MCF 10A (cell line): Measurements from ENCODE around the gene HNRNPM. TPM values are rescaled to one million over a fixed set of nuclear protein-coding genes. Genes with fewer than 3 reads are reported as not detected.

Source experiments
- BruUV-seq: library from RNA; stranded (reverse); fragments of 400-500 nt; replicated peaks from 2 replicates; lab custom pipeline; 2021; lab: Mats Ljungman, UMichigan
- CTCF ChIA-PET: fragments of 300-600 bp; sonication (Branson Sonifier 250); formaldehyde crosslinking; extraction: SDS; loops from one replicate; lab custom pipeline; 2021; ENCODE audit warnings: antibody characterized with exemption, inconsistent platforms; lab: Yijun Ruan, JAX
- POLR2A ChIA-PET: fragments of 300-600, 350-650 bp; sonication (Branson Sonifier 250); formaldehyde crosslinking; extraction: SDS; loops from one replicate; lab custom pipeline; 2020; ENCODE audit warnings: antibody characterized with exemption, inconsistent platforms; lab: Yijun Ruan, JAX
- DNase-seq: peaks from one replicate; pipeline ENCODE4 v3.0.0-alpha.2; 2018; ENCODE audit not compliant: unreplicated experiment
- H3K27ac Mint-ChIP-seq: one replicate; pipeline ENCODE4 v1.8.0; 2022; ENCODE audit warnings: mild to moderate bottlenecking, low read depth, mixed read lengths; ENCODE audit not compliant: unreplicated experiment
- H3K27me3 Mint-ChIP-seq: one replicate; pipeline ENCODE4 v1.8.0; 2022; ENCODE audit warnings: mixed read lengths; ENCODE audit not compliant: insufficient read depth, unreplicated experiment
- H3K36me3 Mint-ChIP-seq: one replicate; pipeline ENCODE4 v1.8.0; 2022; ENCODE audit warnings: mild to moderate bottlenecking, moderate library complexity, mixed read lengths; ENCODE audit not compliant: insufficient read depth, unreplicated experiment
- H3K4me1 Mint-ChIP-seq: one replicate; pipeline ENCODE4 v1.8.0; 2022; ENCODE audit warnings: mixed read lengths; ENCODE audit not compliant: insufficient read depth, unreplicated experiment
- H3K4me3 Mint-ChIP-seq: one replicate; pipeline ENCODE4 v1.8.0; 2022; ENCODE audit warnings: mild to moderate bottlenecking, moderate library complexity, mixed read lengths; ENCODE audit not compliant: unreplicated experiment
- H3K9me3 Mint-ChIP-seq: one replicate; pipeline ENCODE4 v1.8.0; 2022; ENCODE audit warnings: mixed read lengths; ENCODE audit not compliant: unreplicated experiment
- CTCF ChIP-seq: fragments of 200-600 bp; IDR thresholded peaks from one replicate; pipeline ENCODE4 v1.8.0; 2022; ENCODE audit warnings: antibody characterized with exemption, mild to moderate bottlenecking; ENCODE audit not compliant: unreplicated experiment
- intact Hi-C: fragments of 100-400 bp; cut with micrococcal nuclease; formaldehyde crosslinking; loops from 2 replicates; pipeline ENCODE4 v1.14.1; 2022
- total RNA-seq: library from RNA; stranded (reverse); gene quantifications from 2 replicates; pipeline ENCODE4 v1.2.3, GENCODE V29; 2022

HNRNPM gene
- total RNA-seq, 1 experiment from 2014 or later: 161 TPM

- intact Hi-C loops: no loop called here
- H3K4me3 Mint-ChIP-seq: no peak overlapping the region
- CTCF ChIA-PET: no interaction called here
Observed at GRCh38 chr19:8466018-8466417, 21.2 kb downstream of the HNRNPM start.

GRCh38 chr19:8468124-8468523 is 23.3 kb downstream of the HNRNPM start:
- ChIA-PET POLR2A (no interaction called here), CTCF (interaction anchor here (1.3 kb wide), 1 partner anchor 37 kb away, joined by 5 read pairs; no protein-coding TSS in a partner anchor)
- TF ChIP-seq CTCF: no peak
- intact Hi-C loops: no loop called here
- peaks cover 100% of the 10 kb centered on the region for H3K36me3 Mint-ChIP-seq
- H3K27me3 Mint-ChIP-seq: no peaks in the 10 kb centered on the region
- no TSS peak for BruUV-seq
- H3K9me3 Mint-ChIP-seq: no peaks in the 10 kb centered on the region
- H3K4me3 Mint-ChIP-seq: no peak overlapping the region
- H3K4me1 Mint-ChIP-seq: no peaks in the 10 kb centered on the region
- no peak overlapping the region for H3K27ac Mint-ChIP-seq
- DNase-seq: no peak

More at GRCh38 chr19:8466018-8466417, 21.2 kb downstream of the HNRNPM start:
- no peaks in the 10 kb centered on the region for H3K9me3 Mint-ChIP-seq
- H3K4me1 Mint-ChIP-seq: peaks cover 8% of the 10 kb centered on the region
- H3K27ac Mint-ChIP-seq: no peak overlapping the region
- no peak for TF ChIP-seq CTCF
- H3K27me3 Mint-ChIP-seq: no peaks in the 10 kb centered on the region
- POLR2A ChIA-PET: interaction anchor here (0.7 to 1.5 kb wide), 3 partner anchors 18 to 54 kb away, joined by 3 to 5 read pairs (median 3); partner anchors contain the start of gene HNRNPM
- DNase-seq: no peak
- peaks cover 94% of the 10 kb centered on the region for H3K36me3 Mint-ChIP-seq
- BruUV-seq: no TSS peak

DNA sequence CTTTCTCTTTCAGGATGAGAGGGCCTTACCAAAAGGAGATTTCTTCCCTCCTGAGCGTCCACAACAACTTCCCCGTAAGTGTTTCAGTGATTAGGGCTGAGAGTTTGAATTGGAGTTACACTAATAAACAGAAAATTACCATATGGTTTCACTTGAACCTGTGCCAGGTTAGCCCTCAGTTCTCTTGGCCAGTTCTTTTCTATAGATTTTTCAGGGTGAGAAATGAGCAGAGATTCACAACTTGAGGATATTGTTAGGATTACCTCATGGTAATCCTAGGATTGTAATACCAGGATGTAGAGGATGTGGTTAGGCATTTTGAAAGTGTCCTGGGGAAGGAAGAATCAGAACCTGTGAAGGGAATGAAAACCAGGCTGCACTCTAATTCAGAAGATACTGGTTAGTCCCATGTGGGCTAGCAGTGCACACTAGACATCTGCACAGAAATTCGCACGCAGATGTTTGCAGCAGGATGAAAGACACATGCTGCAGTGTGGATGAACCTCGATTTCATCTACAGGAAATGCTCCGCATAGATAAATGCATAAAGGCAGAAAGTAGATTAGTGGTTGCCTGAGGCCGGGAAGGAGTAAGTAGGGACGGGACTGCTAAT is 24.1 kb downstream of the HNRNPM start:
- H3K4me3 Mint-ChIP-seq: no peak overlapping the region
- ChIA-PET POLR2A (interaction anchor here (0.6 kb wide), 1 partner anchor 607 kb away, joined by 3 read pairs; no protein-coding TSS in a partner anchor), CTCF (no interaction called here)
- H3K9me3 Mint-ChIP-seq: no peaks in the 10 kb centered on the region
- no peaks in the 10 kb centered on the region for H3K27me3 Mint-ChIP-seq
- no peak for TF ChIP-seq CTCF
- DNase-seq: no peak
- peak overlapping the region; percentile 2 for H3K27ac Mint-ChIP-seq
- intact Hi-C loops: no loop called here
- no peaks in the 10 kb centered on the region for H3K4me1 Mint-ChIP-seq
- H3K36me3 Mint-ChIP-seq: peaks cover 100% of the 10 kb centered on the region
- no TSS peak for BruUV-seq

DNA sequence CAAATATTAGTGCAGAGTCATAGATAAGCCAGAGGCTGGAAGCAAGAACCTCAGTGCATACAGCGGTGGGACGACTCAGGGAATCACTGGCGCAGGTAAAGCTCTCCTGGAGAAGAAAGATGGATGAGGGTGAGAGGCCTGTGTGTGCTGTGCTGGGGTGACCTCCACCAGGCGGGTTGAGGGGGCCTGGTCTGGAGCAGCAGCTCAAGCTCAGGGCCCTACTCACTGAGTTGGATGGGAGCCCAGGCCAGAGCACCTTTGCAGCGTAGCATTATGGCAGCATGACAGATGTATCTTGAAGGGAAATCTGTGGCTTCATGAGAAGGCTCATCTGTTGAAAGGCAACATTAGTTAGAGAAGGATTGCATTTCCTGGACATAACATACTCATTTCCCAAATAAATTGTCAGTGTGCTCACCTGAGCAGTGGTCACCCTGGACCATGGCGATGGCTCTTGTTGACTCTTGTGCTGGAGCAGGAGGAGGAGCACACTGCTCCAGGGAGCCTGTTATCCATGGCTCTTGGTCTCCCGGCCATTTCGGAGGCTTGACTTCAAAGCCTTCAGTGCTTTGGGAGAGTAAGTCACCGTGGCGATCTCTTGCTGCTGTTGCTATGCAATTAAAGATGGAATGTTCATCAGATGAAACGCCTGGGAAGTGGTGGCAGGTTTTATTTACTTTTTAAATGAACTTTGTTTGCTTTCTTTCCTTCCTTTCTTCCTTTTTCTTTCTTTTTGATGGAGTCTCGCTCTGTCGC is 25.0 kb downstream of the HNRNPM start:
- CTCF ChIA-PET: interaction anchor here (0.6 to 0.8 kb wide), 2 partner anchors 112 to 115 kb away, joined by 3 to 4 read pairs; no protein-coding TSS in a partner anchor
- H3K27ac Mint-ChIP-seq: no peak overlapping the region
- DNase-seq: no peak
- H3K27me3 Mint-ChIP-seq: no peaks in the 10 kb centered on the region
- no peaks in the 10 kb centered on the region for H3K4me1 Mint-ChIP-seq
- TF ChIP-seq CTCF: no peak
- H3K4me3 Mint-ChIP-seq: no peak overlapping the region
- no TSS peak for BruUV-seq
- intact Hi-C loops: no loop called here
- no peaks in the 10 kb centered on the region for H3K9me3 Mint-ChIP-seq
- POLR2A ChIA-PET: interaction anchor here (0.6 to 0.9 kb wide), 3 partner anchors 17 to 606 kb away, joined by 3 read pairs; partner anchors contain the start of gene HNRNPM
- H3K36me3 Mint-ChIP-seq: peaks cover 100% of the 10 kb centered on the region
